ENCODE results near the gene PPP1R14B.

The PPP1R14B gene

DNA sequence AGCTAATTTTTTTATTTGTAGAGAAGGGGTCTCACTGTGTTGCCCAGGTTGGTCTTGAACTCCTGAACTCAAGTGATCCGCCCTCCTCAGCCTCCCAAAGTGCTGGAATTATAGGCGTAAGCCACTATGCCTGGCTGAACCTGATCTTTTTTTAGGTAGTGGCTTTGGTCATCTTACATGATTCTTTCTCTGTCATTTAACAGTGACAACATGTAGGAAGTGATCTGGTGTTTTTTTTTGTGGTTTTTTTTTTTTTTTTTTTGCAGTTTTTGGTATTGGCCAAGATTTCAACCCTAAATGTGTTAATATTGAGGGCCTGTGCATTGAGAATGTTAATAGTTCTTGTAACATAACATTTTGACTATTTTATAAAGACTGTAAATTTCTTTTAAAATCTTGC, 48.2 kb downstream of the PPP1R14B start:
- no peak for DNase-seq (ENCODE audit: low read depth)
- no peak overlapping the region for H3K4me3 ChIP-seq (ENCODE audit: low read depth, low read length)
- TF ChIP-seq MYC (IDR thresholded peaks at IDR 0.05; ENCODE audit: low read depth, low read length) (no peak), POLR2A (IDR thresholded peaks at IDR 0.05; ENCODE audit: extremely low read depth, insufficient read length) (no peak)
- TF ChIP-seq, protein P1, sequence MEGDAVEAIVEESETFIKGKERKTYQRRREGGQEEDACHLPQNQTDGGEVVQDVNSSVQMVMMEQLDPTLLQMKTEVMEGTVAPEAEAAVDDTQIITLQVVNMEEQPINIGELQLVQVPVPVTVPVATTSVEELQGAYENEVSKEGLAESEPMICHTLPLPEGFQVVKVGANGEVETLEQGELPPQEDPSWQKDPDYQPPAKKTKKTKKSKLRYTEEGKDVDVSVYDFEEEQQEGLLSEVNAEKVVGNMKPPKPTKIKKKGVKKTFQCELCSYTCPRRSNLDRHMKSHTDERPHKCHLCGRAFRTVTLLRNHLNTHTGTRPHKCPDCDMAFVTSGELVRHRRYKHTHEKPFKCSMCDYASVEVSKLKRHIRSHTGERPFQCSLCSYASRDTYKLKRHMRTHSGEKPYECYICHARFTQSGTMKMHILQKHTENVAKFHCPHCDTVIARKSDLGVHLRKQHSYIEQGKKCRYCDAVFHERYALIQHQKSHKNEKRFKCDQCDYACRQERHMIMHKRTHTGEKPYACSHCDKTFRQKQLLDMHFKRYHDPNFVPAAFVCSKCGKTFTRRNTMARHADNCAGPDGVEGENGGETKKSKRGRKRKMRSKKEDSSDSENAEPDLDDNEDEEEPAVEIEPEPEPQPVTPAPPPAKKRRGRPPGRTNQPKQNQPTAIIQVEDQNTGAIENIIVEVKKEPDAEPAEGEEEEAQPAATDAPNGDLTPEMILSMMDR (IDR thresholded peaks at IDR 0.05; ENCODE audit: low read depth, low read length): no peak
- TF ChIP-seq, protein P2, sequence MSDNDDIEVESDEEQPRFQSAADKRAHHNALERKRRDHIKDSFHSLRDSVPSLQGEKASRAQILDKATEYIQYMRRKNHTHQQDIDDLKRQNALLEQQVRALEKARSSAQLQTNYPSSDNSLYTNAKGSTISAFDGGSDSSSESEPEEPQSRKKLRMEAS (IDR thresholded peaks at IDR 0.05; ENCODE audit: low read depth, low read length): no peak

DNA sequence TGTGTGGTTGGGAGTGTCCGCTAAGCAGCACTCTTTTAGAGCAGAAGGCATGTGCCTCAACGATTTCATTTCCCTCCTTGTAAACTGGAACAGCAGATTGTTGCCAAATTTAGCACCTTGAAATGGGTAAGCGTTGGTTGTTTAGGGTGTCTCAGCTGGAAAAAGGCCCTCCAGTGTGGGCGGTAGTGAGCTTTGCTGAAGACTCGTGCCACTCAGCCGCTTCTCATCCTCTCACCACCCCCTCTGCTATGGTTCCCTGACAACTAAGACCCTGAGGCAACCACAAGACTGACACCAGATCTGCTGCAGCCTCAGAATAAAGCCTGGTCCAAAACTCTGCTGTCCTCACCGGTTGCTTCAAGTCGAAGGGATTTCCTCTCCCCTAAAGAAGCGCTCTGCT, 50.1 kb downstream of the PPP1R14B start:
- H3K4me3 ChIP-seq (ENCODE audit: low read depth, low read length): no peak overlapping the region
- TF ChIP-seq, protein P2 (IDR thresholded peaks at IDR 0.05; ENCODE audit: low read depth, low read length): no peak
- TF ChIP-seq, protein P1 (IDR thresholded peaks at IDR 0.05; ENCODE audit: low read depth, low read length): no peak
- TF ChIP-seq POLR2A (IDR thresholded peaks at IDR 0.05; ENCODE audit: extremely low read depth, insufficient read length) (no peak), MYC (IDR thresholded peaks at IDR 0.05; ENCODE audit: low read depth, low read length) (no peak)
- no peak for DNase-seq (ENCODE audit: low read depth)

All from NB4 (cell line).